ENCODE data around the gene ZC3H10.

ZC3H10 gene

GRCh38 chr12:56128670-56129205 is 10.7 kb downstream of the ZC3H10 start:
- DNase-seq = no peak

- peak; percentile 37 for DNase-seq
Observed at GRCh38 chr12:56129206-56129941, 11.3 kb downstream of the ZC3H10 start.

GRCh38 chr12:56129942-56130495 is 12.0 kb downstream of the ZC3H10 start:
- DNase-seq = no peak

GRCh38 chr12:56130876-56131275 is 12.8 kb downstream of the ZC3H10 start:
- DNase-seq = no peak

GRCh38 chr12:56134897-56135296 is 16.8 kb downstream of the ZC3H10 start:
- DNase-seq = no peak

GRCh38 chr12:56137853-56138571 is 19.9 kb downstream of the ZC3H10 start:
- DNase-seq = no peak

GRCh38 chr12:56141946-56142784 is 24.1 kb downstream of the ZC3H10 start:
- no peak for DNase-seq

GRCh38 chr12:56143217-56143616 is 25.2 kb downstream of the ZC3H10 start:
- no peak for DNase-seq

- no peak for DNase-seq
Observed at GRCh38 chr12:56143870-56144269, 25.8 kb downstream of the ZC3H10 start.

- no peak for DNase-seq
Observed at GRCh38 chr12:56145217-56145616, 27.2 kb downstream of the ZC3H10 start.

GRCh38 chr12:56146492-56147460 is 28.7 kb downstream of the ZC3H10 start:
- DNase-seq = no peak

- DNase-seq = no peak
Observed at GRCh38 chr12:56150563-56150962, 32.5 kb downstream of the ZC3H10 start.

GRCh38 chr12:56151672-56152131 is 33.6 kb downstream of the ZC3H10 start:
- peak; percentile 71 for DNase-seq

GRCh38 chr12:56152132-56152755 is 34.2 kb downstream of the ZC3H10 start, which contains the start of gene MYL6B:
TSS of gene MYL6B (plus strand) at chr12:56152587. CDS start at chr12:56153919, 1,332 bp downstream.
- peak; percentile 80 for DNase-seq

- DNase-seq = no peak
Observed at GRCh38 chr12:56152756-56153677, 35.0 kb downstream of the ZC3H10 start.

GRCh38 chr12:56153678-56154065 is 35.6 kb downstream of the ZC3H10 start:
- no peak for DNase-seq

GRCh38 chr12:56154246-56154771 is 36.2 kb downstream of the ZC3H10 start:
- peak; percentile 65 for DNase-seq

GRCh38 chr12:56154818-56155217 is 36.8 kb downstream of the ZC3H10 start:
- no peak for DNase-seq

GRCh38 chr12:56155256-56155845 is 37.3 kb downstream of the ZC3H10 start:
- no peak for DNase-seq

Measured in NCI-H2227 treated with DMSO at 0.1 percent for 48 hours (cell line).